GM19025 (cell line): ENCODE results near the gene C2CD5.
"Not testable (repeated sequence)": the region's sequence is repeated elsewhere in the genome, so short reads cannot be mapped to it uniquely, and the experiment has no call there.

ENCODE experiments used
- ATAC-seq: cut with Tn5 transposase; IDR thresholded peaks from one replicate; pipeline ENCODE4 v1.9.1; 2021; ENCODE audit warnings: mild to moderate bottlenecking, low read depth, moderate library complexity; ENCODE audit not compliant: unreplicated experiment

C2CD5 gene

GRCh38 chr12:22480016-22480415 lies 64.3 kb downstream of the C2CD5 start:
- ATAC-seq, result no peak

GRCh38 chr12:22477894-22478287 lies 66.5 kb downstream of the C2CD5 start:
- ATAC-seq, result no peak

DNA sequence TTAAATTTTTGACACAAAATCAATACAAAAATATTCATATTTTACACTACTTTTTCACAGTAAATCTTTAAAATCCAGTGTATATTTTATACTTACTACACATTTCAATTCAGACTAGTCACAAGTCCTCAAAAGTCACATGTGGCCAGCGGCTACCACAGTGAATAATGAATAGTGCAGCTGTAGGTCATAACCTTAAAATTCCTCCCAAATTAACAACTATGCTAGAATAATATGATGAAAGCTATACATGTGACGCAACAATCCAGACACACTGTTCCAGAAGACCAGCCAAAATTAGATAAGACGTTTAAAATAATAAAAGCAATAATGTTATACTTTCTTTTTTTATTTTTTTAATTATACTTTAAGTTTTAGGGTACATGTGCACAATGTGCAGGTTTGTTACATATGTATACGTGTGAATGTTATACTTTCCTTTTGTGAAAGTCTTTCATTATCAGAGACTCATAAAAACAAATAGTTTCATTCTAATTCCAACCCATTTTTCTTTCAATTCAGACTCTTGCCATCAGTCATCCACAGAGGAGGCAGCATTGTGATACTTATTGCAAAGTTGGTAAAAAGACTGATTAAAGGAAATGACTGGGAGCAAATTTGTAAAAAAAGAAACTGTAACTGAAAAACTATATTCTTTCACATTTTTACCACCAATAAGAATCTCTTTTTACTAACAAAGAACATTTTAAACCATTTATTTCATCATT lies 67.0 kb downstream of the C2CD5 start:
- no peak for ATAC-seq

DNA sequence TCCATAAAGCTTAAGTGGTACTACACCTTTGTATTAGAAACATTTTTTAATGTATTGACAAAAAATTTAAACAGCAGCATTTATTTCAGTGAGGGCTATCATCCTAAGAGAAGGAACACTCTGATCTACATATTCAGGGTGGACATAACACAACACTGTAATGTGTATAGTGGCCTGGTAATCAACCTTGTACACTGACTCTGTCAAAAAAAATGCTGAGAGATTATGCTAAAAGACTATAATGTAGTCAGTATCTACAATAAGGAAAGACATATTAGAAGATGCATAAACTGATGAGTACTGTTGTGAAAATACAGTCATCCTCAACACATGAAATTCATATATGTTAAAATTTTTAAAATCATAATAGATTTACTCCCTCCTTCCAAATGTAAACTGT lies 68.2 kb downstream of the C2CD5 start:
- no peak for ATAC-seq

DNA sequence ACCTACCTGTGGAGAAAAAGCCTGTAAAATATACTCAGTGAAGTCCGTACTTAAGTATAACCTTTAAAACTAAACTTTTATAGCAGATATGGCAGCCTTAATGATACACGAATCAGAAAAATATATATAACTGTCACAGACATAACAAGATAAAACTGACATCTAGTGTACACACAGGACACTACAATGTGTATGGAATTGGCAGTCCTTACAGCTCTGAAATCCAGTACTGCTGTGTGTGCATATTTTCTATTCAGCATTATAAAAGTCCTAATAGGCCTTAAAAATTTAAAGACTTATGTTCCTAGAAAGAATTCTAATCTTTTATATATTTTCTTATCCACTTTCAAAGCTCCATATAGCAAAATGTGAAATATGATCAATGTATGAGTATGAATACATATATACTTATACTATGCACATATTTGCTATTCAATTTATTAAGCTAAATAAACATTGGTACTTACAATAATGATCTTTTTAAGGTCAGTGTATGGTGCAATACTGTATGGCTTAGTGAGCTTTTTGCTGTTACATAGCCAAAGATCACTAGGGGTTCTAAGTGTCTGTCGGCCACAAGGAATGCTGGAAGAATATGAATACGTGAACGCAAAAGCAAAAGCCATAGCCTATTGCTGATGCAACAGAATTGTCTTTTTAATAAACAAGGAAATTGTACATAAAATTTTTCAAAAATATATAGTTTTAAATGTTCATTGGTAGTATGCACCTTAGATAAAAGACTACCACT lies 69.2 kb downstream of the C2CD5 start:
- ATAC-seq, result no peak

GRCh38 chr12:22473212-22473611 lies 71.1 kb downstream of the C2CD5 start:
- ATAC-seq, result peak; percentile 63

DNA sequence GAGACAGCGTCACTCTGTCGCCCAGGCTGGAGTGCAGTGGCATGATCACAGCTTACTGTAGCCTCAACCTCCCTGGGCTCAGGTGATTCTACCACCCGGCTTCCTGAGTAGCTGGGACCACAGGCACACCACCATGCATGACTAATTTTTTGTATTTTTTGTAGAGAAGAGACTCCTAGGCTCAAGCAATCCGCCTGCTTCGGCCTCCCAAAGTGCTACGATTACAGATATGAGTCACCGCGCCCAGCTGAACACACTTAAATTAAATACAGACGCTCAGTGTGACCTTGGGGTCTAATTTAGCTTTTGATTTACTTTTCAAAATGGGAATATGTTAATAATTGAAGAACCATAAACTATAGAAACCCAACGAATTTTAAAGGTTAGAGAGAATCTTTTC lies 77.2 kb downstream of the C2CD5 start:
- ATAC-seq, result no peak

GRCh38 chr12:22463306-22463705 lies 81.0 kb downstream of the C2CD5 start:
- no peak for ATAC-seq

DNA sequence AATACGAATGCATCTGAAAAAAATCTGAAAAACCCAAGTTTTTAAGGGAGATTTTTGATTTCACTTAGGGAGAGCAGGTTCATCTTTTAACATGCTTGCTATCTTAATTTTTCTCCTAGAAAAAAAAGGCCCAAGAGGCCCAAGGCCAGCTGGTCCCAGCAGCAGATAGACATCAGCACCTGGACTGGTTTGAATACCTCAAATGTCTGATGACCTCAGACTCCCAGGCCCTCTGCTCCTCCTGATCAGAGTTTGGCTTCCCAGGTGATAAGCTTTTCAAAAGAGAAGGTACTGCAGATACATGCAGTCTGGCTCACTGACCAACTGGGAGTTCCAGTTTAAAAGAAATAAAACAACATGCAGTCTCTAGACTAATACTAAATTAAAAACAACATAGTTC lies 82.6 kb downstream of the C2CD5 start:
- no peak for ATAC-seq

DNA sequence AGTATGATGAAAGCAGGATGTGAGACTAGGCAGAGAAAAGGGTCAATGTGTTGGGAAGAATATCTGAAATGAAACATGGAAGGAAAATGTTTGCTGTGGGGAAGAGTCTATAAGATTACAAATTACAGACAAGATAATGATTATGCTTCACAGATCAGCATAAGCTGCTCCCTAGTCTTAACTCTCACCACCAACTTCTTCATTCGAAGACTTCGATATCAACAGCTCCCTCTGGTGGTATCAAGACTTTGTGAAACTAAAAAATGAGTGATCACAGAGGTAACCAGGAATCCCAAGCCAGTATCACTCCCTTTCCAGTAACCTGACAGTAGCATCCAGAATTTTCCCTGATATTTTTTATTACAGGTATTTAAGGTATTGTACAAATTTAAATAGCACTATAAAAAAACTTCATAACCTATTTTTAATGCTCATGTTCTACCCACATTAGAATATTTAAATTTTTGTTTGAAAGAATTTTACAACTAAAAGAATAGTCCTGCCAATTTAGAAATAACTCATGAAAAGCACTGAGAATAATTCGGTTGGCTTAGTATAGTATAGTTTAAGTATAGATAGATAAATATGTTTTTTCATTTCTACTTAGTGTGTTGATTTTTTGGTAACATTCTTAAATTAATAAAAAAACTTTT lies 84.4 kb downstream of the C2CD5 start:
- ATAC-seq, result no peak

GRCh38 chr12:22458298-22458937 lies 85.9 kb downstream of the C2CD5 start:
- no peak for ATAC-seq

DNA sequence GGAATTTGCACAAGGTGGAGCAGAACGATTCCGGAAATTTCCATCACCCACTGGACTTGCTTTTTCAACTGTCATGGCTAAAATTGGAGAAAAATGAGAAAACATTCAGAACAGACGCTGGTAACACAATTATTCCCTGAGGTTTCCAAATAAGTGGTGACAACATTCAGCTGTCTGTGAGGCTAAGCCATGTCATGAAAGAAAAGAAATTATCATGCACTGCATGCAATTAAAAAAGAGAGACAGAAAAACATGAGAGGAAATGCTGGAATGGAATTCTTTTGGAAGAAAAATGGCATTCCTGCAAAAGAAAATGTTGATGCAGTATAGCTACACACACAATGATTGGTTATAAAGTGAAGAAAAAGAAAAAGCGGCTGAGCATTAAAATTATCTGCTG lies 87.3 kb downstream of the C2CD5 start:
- no peak for ATAC-seq

DNA sequence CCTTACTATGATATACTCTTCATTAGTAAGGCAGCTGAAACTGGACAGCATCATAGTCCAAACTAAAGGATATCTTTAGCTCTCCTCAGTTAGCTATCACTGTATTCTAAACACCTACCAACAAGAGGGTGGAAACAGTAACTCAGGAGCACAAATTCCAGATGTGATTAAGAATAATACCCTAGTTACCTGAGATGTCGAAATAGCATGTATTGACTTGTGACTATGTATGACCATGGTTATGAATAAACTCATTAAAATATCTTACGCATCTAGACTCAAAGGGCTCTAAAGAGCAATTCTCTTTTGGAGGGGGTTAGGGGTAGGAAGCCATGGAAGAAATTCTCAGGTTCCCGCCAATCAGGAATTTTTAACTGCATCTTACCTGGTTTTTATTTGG lies 90.8 kb downstream of the C2CD5 start:
- no peak for ATAC-seq

GRCh38 chr12:22447223-22447622 lies 97.1 kb downstream of the C2CD5 start:
- ATAC-seq, result no peak

DNA sequence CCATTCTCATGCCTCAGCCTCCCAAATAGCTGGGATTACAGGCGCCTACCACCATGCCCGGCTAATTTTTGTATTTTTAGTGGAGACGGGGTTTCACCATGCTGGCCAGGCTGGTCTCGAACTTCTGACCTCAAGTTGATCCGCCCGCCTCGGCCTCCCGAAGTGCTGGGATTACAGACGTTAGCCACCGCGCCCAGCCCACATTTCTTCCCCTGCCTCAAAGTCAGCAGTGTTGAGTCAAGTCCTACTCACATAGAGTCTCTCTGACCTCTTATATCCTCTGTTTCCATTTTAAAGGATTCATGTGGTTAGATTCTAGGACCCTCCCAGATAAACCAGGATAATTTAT lies 100.1 kb downstream of the C2CD5 start:
- not testable (repeated sequence) for ATAC-seq

DNA sequence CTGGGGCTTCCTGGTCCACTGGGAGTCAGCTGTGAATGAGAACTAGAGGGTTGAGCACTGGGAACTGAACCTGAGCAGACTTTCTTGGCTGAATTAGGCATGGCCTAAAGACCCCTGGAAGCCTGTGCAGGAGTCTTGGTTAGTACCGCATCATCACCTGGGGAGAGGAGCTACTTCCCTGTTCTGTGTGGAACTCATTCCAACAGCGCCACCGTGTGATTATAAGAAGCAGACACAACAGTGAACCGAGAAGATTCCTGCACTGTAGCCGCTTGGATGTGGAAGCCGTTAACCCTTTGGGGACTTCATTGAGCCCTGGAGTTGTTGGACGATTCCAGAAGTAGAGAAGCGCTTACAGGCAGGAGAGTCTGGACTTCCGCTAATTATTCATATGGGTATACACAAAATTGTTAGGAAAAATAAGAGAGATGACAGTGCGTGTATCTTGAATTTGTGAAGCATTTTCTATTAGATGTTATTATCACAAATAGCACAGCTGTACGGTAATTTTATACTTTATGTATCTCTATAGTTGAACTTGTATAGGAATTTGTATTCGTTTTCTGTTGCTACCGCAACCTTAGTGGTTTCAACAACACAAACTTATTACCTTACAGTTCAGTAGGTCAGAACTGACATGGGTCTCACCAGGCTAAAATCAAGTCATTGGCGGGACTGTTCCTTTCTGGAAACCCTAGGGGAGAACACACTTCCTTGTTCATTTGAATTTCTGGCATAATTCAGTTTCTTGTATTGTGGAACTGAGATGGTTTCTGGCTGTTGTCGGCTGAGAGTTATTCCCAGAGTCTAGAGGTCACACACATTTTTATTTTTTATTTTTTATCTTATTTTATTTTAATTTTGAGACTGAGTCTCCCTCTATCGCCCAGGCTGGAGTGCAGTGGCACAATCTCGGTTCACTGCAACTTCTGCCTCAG lies 100.7 kb downstream of the C2CD5 start:
- peak; percentile 100 for ATAC-seq

DNA sequence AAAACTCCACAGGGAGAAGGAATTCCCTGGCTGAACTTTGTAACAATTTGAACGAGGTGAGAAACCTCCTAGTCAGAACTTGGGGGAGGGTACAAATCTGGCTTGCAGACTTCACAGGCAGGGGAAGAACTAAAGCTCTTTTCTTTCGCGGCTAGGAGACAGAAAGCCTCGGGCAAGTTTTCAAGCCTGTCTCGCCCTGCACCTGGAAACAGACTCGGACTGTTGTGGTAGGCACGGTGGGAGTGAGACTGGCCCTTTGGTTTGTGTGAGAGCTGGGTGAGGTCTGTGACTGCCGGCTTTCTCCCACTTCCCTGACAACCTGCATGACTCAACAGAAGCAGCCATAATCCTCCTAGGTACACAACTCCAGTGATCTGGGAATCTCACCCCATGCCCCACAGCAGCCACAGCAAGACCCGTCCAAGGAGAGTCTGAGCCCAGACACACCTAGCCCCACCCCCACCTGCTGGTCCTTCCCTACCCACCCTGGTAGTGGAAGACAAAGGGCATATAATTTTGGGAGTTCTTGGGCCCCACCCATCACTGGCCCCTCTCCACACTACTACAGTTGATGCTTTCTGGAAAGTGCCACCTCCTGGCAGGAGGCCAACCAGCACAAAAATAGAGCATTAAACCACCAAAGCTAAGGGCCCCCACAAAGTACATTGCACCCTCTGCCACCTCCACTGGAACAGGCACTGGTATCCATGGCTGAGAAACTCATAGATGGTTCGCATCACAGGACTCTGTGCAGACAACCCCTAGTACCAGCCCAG lies 107.1 kb downstream of the C2CD5 start:
- ATAC-seq, result no peak

GRCh38 chr12:22435583-22435982 lies 108.8 kb downstream of the C2CD5 start:
- ATAC-seq, result no peak

DNA sequence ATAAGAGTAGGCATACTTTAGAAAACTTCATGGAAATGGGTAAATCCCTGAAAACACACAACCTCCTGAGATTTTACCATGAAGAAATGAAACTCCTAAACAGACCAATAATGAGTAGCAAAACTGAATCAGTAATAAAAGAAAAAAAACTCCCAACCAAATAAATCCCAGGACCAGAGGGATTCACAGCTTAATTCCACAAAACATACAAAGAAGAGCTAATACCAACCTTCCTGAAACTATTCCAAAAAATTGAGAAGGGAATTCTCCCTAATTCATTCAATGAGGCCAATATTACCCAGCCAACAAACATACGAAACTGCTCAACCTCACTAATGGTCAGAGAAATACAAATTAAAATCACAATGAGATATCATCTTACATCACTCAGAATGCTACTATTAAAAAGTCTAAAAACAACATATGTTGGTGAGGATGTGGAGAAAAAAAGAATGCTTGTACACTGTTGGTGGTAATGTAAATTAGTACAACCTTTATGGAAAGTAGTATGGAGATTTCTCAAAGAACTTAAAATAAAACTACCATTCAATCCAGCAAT lies 112.6 kb downstream of the C2CD5 start:
- ATAC-seq, result no peak
